NB4 (cell line): ENCODE results near the gene SLC39A1.

Experiments used
- DNase-seq: peaks from one replicate; pipeline ENCODE4 v3.0.0; 2010; ENCODE audit warnings: low read depth
- H3K4me3 ChIP-seq: one replicate; pipeline ENCODE4 v1.5.1; 2011; ENCODE audit warnings: mild to moderate bottlenecking, low read depth, low read length, moderate library complexity
- CTCF ChIP-seq: IDR thresholded peaks from one replicate; pipeline ENCODE4 v1.5.1; 2012; ENCODE audit warnings: low read depth, low read length
- MAX ChIP-seq: IDR thresholded peaks from 2 replicates; pipeline ENCODE4 v1.6.1; 2011; ENCODE audit warnings: low read depth, low read length
- MYC ChIP-seq: IDR thresholded peaks from 2 replicates; pipeline ENCODE4 v1.6.1; 2011; ENCODE audit warnings: low read depth, low read length
- POLR2A ChIP-seq: IDR thresholded peaks from 2 replicates; pipeline ENCODE4 v1.6.1; 2011; ENCODE audit warnings: mild to moderate bottlenecking; ENCODE audit not compliant: insufficient read length; ENCODE audit errors: extremely low read depth

The SLC39A1 gene

GRCh38 chr1:153929981-153930948 is 33.1 kb downstream of the SLC39A1 start:
- DNase-seq = no peak
- H3K4me3 ChIP-seq = no peak overlapping the region
- TF ChIP-seq CTCF = no peak
- no peak for TF ChIP-seq MAX
- no peak for TF ChIP-seq POLR2A
- no peak for TF ChIP-seq MYC

- DNase-seq = no peak
- no peak for TF ChIP-seq CTCF
- TF ChIP-seq MYC = no peak
- no peak for TF ChIP-seq MAX
- TF ChIP-seq POLR2A = no peak
- no peak overlapping the region for H3K4me3 ChIP-seq
These were observed 33.9 kb downstream of the SLC39A1 start for GRCh38 chr1:153929426-153929825.

GRCh38 chr1:153928791-153929341 is 34.5 kb downstream of the SLC39A1 start:
- H3K4me3 ChIP-seq = no peak overlapping the region
- TF ChIP-seq MAX (no peak), CTCF (no peak), POLR2A (no peak), MYC (no peak)
- no peak for DNase-seq

- TF ChIP-seq CTCF (no peak), POLR2A (no peak), MAX (no peak), MYC (no peak)
- no peak for DNase-seq
- no peak overlapping the region for H3K4me3 ChIP-seq
These were observed 35.1 kb downstream of the SLC39A1 start for GRCh38 chr1:153928245-153928644.

- no peak for TF ChIP-seq CTCF
- TF ChIP-seq POLR2A = no peak
- TF ChIP-seq MYC = no peak
- TF ChIP-seq MAX = no peak
- H3K4me3 ChIP-seq = no peak overlapping the region
- no peak for DNase-seq
These were observed 36.9 kb downstream of the SLC39A1 start for GRCh38 chr1:153926405-153926804.
